ACC112 (cell line): ENCODE data around the gene SAFB.

ENCODE experiments used
- H2AFZ ChIP-seq: fragments of 200-600 bp; sonication (generic); one replicate; pipeline ENCODE4 v1.6.0; 2017; ENCODE audit warnings: antibody characterized with exemption, low read length; ENCODE audit not compliant: unreplicated experiment
- H3K27ac ChIP-seq: fragments of 200-600 bp; sonication (generic); 2 replicates; pipeline ENCODE4 v1.5.1; 2014; ENCODE audit warnings: low read depth, mild to moderate bottlenecking, antibody characterized with exemption, low read length, moderate library complexity
- H3K27me3 ChIP-seq: fragments of 200-600 bp; sonication (generic); 2 replicates; pipeline ENCODE4 v1.6.1; 2014; ENCODE audit warnings: mild to moderate bottlenecking, antibody characterized with exemption, low read length, moderate library complexity, mixed read lengths; ENCODE audit not compliant: insufficient read depth
- H3K36me3 ChIP-seq: fragments of 200-600 bp; sonication (generic); 2 replicates; pipeline ENCODE4 v1.6.1; 2016; ENCODE audit warnings: mild to moderate bottlenecking, antibody characterized with exemption, low read length, moderate library complexity, mixed read lengths; ENCODE audit not compliant: insufficient read depth
- H3K4me1 ChIP-seq: fragments of 200-600 bp; sonication (generic); one replicate; pipeline ENCODE4 v1.6.1; 2016; ENCODE audit warnings: low read length, mixed read lengths; ENCODE audit not compliant: insufficient read depth, unreplicated experiment, control insufficient read depth
- H3K4me3 ChIP-seq: fragments of 200-600 bp; sonication (generic); 2 replicates; pipeline ENCODE4 v1.5.1; 2014; ENCODE audit warnings: mild to moderate bottlenecking, low read depth, low read length
- H3K79me2 ChIP-seq: fragments of 200-600 bp; sonication (generic); one replicate; pipeline ENCODE4 v1.6.0; 2016; ENCODE audit warnings: low read length; ENCODE audit not compliant: control insufficient read depth, unreplicated experiment, insufficient read depth

SAFB gene

DNA sequence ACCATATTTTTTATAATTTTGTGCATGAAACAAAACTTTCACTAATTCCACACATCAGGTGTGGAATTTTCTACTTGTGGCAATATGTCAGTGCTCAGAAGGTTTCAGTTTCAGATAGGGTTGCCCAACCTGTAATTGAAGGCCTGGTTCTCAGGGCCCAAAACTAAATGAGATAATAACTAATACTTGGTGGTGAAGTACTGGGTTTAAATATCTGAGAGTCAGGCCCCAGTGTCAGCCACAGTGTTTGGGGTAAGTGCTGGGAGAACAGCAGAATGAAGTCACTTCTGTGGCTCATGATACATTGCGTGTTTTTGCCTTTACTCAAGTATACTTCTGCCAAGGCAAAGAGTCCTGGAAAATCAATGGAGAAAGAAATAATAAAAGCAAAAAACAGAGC, 5.6 kb downstream of the SAFB start:
- Histone ChIP-seq H3K36me3 (peaks cover 17% of the 10 kb centered on the region), H3K4me3 (no peak overlapping the region), H3K27ac (no peak overlapping the region), H3K4me1 (peaks cover 35% of the 10 kb centered on the region), H3K79me2 (peaks cover 92% of the 10 kb centered on the region), H3K27me3 (no peaks in the 10 kb centered on the region), H2AFZ (no peak overlapping the region)

DNA sequence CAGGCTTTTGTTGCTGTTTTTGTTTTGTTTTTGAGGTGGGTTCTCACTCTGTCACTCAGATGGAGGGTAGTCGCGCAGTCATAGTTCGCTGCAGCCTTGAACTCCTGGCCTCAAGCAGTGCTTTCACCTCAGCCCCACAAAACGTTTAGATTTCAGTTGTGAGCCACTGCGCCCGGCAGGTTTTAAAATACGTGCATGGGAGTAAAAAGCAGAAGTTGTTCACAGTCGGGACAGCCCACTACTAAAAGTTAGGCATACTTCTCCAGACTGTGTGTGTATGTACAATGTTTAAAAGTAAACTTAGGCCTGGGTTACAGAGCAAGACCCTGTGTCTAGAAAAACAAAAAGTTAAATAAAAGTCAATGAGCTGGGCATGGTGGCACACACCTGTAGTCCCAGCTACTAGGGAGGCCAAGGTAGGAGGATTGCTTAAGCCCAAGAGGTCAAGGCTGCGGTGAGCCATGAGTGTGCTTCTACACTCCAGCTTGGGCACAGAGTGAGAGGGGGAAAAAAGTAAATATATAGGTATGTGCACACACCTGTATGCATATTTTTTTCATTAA, 6.1 kb downstream of the SAFB start:
- Histone ChIP-seq H3K4me3 (no peak overlapping the region), H3K27ac (no peak overlapping the region), H3K27me3 (no peaks in the 10 kb centered on the region), H3K36me3 (peaks cover 17% of the 10 kb centered on the region), H3K4me1 (peaks cover 35% of the 10 kb centered on the region), H2AFZ (no peak overlapping the region), H3K79me2 (peaks cover 92% of the 10 kb centered on the region)

DNA sequence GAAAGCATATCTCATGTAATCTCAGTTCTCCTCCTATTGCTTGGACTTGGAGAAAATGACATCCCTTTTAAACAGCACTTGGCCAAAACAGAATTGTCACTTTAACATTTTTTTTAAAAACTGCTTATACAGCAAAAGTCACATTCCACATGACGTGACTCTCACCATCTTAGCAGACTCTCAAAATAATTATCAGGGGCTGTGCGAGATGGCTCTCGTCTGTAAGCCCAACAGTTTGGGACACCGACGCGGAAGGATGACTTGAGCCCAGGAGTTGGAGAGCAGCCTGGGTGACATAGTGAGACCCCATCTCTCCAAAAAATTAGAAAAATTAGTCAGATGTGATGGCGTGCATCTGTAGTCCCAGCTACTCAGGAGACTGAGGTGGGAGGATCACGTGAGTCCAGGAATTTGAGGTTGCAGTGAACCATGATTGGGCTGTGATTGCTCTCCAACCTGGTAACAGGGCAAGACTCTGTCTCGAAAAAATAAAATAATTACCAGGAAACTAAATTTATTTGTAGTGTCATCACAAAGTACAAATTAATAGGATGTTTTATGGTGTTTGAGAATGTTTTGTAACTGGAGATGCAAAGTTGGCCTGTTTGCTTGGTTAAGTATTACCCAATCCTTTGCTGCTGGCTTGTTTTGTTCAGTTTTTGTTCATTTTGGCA, 8.8 kb downstream of the SAFB start:
- Histone ChIP-seq H3K27ac (no peak overlapping the region), H2AFZ (no peak overlapping the region), H3K36me3 (peaks cover 17% of the 10 kb centered on the region), H3K4me3 (no peak overlapping the region), H3K79me2 (peaks cover 91% of the 10 kb centered on the region), H3K4me1 (peaks cover 16% of the 10 kb centered on the region), H3K27me3 (no peaks in the 10 kb centered on the region)

DNA sequence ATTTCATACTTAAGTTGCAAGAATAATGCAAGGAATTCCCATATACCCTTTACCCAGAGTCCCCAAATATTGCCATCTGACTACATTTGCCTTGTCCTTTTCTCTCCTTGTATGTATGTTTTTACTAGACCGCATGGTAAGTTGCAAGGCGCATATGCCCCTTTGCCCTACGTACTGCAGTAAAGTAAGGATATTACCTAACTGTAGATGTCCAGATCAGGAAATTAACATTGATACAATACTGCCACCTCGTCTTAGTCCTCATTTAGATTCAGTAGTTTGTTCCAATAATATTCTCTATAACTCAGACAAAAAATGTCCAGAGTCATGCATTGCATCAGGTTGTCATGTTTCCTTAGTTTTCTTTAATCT, 9.3 kb downstream of the SAFB start:
- H3K4me1 ChIP-seq: peaks cover 11% of the 10 kb centered on the region
- H3K36me3 ChIP-seq: peaks cover 16% of the 10 kb centered on the region

DNA sequence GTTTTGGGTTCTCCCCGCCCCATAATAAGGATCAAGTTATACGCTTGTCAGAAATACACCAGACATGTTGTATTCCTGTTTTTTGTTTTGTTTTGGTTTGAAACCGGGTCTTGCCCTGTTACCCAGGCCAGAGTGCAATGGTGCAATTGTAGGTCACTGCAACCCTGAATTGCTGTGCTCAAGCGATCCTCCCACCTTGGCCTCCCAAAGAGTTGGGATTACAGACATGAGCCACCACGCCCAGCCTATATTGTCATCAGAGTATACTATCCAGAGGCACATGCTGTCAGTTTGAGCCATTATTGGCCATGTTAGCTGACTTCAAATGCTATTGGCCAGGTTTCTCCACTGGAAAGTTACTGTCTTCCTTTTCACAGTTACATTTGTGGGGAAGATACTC, 9.8 kb downstream of the SAFB start:
- Histone ChIP-seq H3K27me3 (no peaks in the 10 kb centered on the region), H3K4me1 (peaks cover 7% of the 10 kb centered on the region), H3K4me3 (no peak overlapping the region), H2AFZ (no peak overlapping the region), H3K79me2 (peaks cover 88% of the 10 kb centered on the region), H3K27ac (no peak overlapping the region), H3K36me3 (peaks cover 11% of the 10 kb centered on the region)

More for the DNA sequence above, 9.3 kb downstream of the SAFB start:
- no peak overlapping the region for H2AFZ ChIP-seq
- no peak overlapping the region for H3K27ac ChIP-seq
- H3K27me3 ChIP-seq: no peaks in the 10 kb centered on the region
- H3K79me2 ChIP-seq: peaks cover 88% of the 10 kb centered on the region
- H3K4me3 ChIP-seq: no peak overlapping the region

DNA sequence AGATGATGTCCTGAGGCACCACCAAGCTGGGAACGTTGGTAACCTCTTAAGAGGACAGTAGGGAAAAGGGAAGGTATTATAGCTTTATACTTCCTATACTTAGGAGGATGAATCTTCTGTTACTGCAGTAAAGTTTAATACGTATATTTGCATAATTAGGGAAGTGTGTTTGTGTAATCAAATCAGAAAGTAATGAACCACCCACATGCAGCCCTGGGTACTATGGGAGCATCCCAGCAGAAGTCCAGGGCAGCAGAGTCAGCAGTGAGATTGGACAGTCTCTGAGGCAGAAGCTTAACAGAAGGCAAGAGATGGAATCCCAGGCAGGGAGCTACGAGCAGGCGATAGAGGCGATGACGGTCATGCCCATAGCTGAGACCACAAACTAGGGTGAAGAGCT, 12.5 kb downstream of the SAFB start:
- Histone ChIP-seq H3K27me3 (no peaks in the 10 kb centered on the region), H3K79me2 (peaks cover 87% of the 10 kb centered on the region)

DNA sequence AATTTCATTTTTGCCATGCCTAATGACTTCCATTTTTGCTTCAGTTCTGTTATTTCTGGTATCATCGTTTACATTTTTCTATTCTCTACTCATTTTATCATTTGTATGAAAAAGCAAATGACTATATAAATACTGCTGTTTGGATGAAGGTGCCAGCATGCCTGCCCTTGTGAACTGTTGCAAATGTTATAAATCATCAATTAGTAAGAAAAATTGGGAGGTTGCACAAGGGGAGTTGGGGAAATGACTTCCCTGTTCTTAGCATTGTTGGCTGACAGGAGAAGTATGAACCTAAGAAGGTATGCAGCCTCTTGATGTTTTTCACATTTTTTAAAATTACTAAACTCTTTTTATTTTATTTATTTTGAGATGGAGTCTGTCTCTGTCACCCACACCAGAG, 15.1 kb downstream of the SAFB start:
- Histone ChIP-seq H3K36me3 (0 out of 2 replicates have a peak, but pooled peaks cover 3% of the 10 kb centered on the region), H3K4me3 (no peak overlapping the region)

More for the DNA sequence above, 12.5 kb downstream of the SAFB start:
- Histone ChIP-seq H3K36me3 (no peaks in the 10 kb centered on the region), H2AFZ (no peak overlapping the region), H3K4me3 (no peak overlapping the region), H3K27ac (no peak overlapping the region), H3K4me1 (no peaks in the 10 kb centered on the region)

DNA sequence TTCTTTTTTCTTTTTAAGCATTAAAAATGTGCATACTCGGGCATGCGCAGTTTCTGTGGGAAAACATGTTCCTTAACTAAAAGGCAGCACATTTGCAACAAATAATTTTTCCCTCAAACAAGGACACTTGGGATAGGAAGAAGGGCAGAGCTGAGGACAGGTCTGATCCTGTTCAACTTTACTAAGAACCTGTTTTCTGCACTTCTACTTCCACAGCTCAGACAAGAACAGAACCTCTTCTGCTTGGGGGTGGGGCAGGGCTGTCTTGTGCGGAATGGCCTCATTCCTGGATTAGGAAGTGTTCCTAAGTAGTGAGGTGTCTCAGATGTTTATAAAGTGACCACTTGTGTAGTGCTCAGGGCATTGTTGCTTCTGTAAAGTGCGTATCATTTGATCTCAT, 18.3 kb downstream of the SAFB start:
- no peak overlapping the region for H3K27ac ChIP-seq
- peaks cover 82% of the 10 kb centered on the region for H3K79me2 ChIP-seq
- no peaks in the 10 kb centered on the region for H3K4me1 ChIP-seq
- H2AFZ ChIP-seq: no peak overlapping the region
- no peaks in the 10 kb centered on the region for H3K27me3 ChIP-seq
- H3K4me3 ChIP-seq: no peak overlapping the region
- peaks cover 8% of the 10 kb centered on the region; the same call in 1 of the 2 replicates for H3K36me3 ChIP-seq

More for the DNA sequence above, 15.1 kb downstream of the SAFB start:
- Histone ChIP-seq H3K27ac (no peak overlapping the region), H3K27me3 (no peaks in the 10 kb centered on the region), H3K79me2 (peaks cover 84% of the 10 kb centered on the region), H2AFZ (no peak overlapping the region), H3K4me1 (no peaks in the 10 kb centered on the region)

DNA sequence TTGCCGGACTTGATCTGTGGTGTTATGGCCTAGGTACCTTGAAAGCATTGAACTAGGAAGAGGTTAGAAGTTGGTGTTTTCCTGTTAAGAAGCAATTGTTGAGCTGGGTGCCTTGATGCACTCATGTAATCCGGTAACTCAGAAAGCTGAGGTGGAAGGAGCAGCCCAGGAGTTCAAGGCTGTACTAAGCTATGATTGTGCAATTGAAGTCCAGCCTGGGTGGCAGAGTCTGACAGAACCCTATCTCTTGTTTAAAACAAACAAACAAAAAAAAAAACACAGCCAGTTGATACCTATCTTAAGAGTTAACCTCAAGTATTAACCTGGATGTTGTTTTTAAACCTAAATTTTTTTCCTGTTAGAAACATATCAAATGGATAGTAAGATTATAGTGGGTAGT, 19.3 kb downstream of the SAFB start:
- no peaks in the 10 kb centered on the region for H3K27me3 ChIP-seq
- H3K27ac ChIP-seq: no peak overlapping the region
- peaks cover 80% of the 10 kb centered on the region for H3K79me2 ChIP-seq
- H2AFZ ChIP-seq: no peak overlapping the region
- no peaks in the 10 kb centered on the region for H3K4me1 ChIP-seq
- H3K4me3 ChIP-seq: no peak overlapping the region
- H3K36me3 ChIP-seq: peaks cover 8% of the 10 kb centered on the region; the same call in 1 of the 2 replicates

DNA sequence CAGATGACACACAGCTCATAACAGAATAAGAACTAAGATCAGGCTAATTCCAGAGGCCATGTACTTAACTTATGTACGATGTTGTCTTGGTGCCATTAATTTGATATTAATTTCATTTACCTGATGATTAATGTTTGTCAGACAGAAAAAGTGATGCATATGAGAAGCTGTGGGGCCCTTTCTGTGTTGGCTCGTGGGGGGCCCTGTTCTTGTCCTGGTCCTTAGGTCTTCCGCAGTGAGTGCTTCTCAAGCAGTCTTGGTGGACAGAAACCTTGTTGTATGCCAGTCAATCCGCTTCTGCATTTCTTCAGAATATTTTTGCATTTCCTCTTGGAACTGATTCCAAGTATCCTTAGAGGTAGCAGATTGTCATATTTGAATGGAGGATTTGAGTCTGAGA, 20.2 kb downstream of the SAFB start:
- H3K27ac ChIP-seq: no peak overlapping the region
- H3K36me3 ChIP-seq: peaks cover 8% of the 10 kb centered on the region; the same call in 1 of the 2 replicates
- peaks cover 71% of the 10 kb centered on the region for H3K79me2 ChIP-seq
- no peak overlapping the region for H2AFZ ChIP-seq
- no peak overlapping the region for H3K4me3 ChIP-seq
- H3K4me1 ChIP-seq: no peaks in the 10 kb centered on the region
- H3K27me3 ChIP-seq: no peaks in the 10 kb centered on the region

DNA sequence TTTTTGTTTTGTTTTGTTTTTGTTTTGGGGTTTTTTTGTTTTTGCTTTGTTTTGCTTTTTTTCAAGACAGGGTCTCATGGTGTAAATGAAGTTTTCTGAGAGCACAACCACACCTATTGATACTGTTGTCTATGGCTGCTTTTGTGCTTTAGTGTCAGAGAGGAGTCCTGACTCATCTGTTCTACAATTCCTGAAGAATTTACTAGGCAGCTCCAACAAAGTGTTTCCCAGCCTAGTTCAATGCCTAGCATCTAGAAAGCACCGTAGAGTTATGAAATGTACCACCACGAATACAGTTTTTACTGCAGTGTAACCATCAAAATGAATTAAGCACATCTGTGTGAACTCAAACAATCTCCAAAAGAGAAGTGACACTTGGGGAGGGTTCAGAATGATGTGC, 21.2 kb downstream of the SAFB start:
- Histone ChIP-seq H3K36me3 (peaks cover 8% of the 10 kb centered on the region; the same call in 1 of the 2 replicates), H2AFZ (no peak overlapping the region), H3K4me1 (no peaks in the 10 kb centered on the region), H3K27me3 (no peaks in the 10 kb centered on the region), H3K79me2 (peaks cover 68% of the 10 kb centered on the region), H3K4me3 (no peak overlapping the region), H3K27ac (no peak overlapping the region)
